ENCODE data around the gene PHF13.

PHF13 gene

GRCh38 chr1:6666696-6667095 lies 53.2 kb downstream of the PHF13 start:
- no peak for DNase-seq (ENCODE audit: low spot score)

- no peak for DNase-seq (ENCODE audit: low spot score)
These were observed 53.6 kb downstream of the PHF13 start for GRCh38 chr1:6667139-6667538.

GRCh38 chr1:6668503-6668902 lies 55.0 kb downstream of the PHF13 start:
- no peak for DNase-seq (ENCODE audit: low spot score)

GRCh38 chr1:6672558-6672957 lies 59.0 kb downstream of the PHF13 start:
- DNase-seq (ENCODE audit: low spot score) = no peak
